Measurements from ENCODE around the gene ATXN1.

The ATXN1 gene

GRCh38 chr6:16687045-16687444 lies 74.2 kb downstream of the ATXN1 start:
- no peaks in the 10 kb centered on the region for H3K27me3 ChIP-seq (ENCODE audit: insufficient read depth, low read depth)
- no peak overlapping the region for H3K4me3 ChIP-seq (IDR thresholded peaks at IDR 0.05; ENCODE audit: insufficient read depth, low read depth, low read length)
- H3K4me2 ChIP-seq = 0 out of 2 replicates have a peak overlapping the region, but pooled peaks have one; percentile 26
- H3K36me3 ChIP-seq (ENCODE audit: insufficient read depth) = no peaks in the 10 kb centered on the region
- no peak for TF ChIP-seq CTCF (conservative IDR thresholded peaks at IDR 0.05; ENCODE audit: low read depth, low read length)
- no peak overlapping the region for H3K9ac ChIP-seq
- peaks cover 32% of the 10 kb centered on the region for H3K4me1 ChIP-seq (ENCODE audit: low read depth, poor library complexity, severe bottlenecking)
- H2AFZ ChIP-seq (ENCODE audit: low read depth) = no peak overlapping the region
- H3K27ac ChIP-seq = peak overlapping the region; percentile 5; the same call in 1 of the 2 replicates
- H4K20me1 ChIP-seq (ENCODE audit: insufficient read depth) = no peaks in the 10 kb centered on the region
- no peaks in the 10 kb centered on the region for H3K79me2 ChIP-seq (ENCODE audit: insufficient read depth, low read depth)

- no peak overlapping the region for H3K27ac ChIP-seq
- H4K20me1 ChIP-seq (ENCODE audit: insufficient read depth) = no peaks in the 10 kb centered on the region
- no peaks in the 10 kb centered on the region for H3K36me3 ChIP-seq (ENCODE audit: insufficient read depth)
Observed at GRCh38 chr6:16684896-16685554, 76.2 kb downstream of the ATXN1 start.

GRCh38 chr6:16684195-16684689 lies 77.0 kb downstream of the ATXN1 start:
- Histone ChIP-seq H3K36me3 (ENCODE audit: insufficient read depth) (no peaks in the 10 kb centered on the region), H2AFZ (ENCODE audit: low read depth) (no peak overlapping the region), H3K27ac (no peak overlapping the region), H3K9ac (no peak overlapping the region), H4K20me1 (ENCODE audit: insufficient read depth) (no peaks in the 10 kb centered on the region), H3K4me3 (IDR thresholded peaks at IDR 0.05; ENCODE audit: insufficient read depth, low read depth, low read length) (no peak overlapping the region), H3K4me1 (ENCODE audit: low read depth, poor library complexity, severe bottlenecking) (peaks cover 20% of the 10 kb centered on the region), H3K79me2 (ENCODE audit: insufficient read depth, low read depth) (no peaks in the 10 kb centered on the region), H3K27me3 (ENCODE audit: insufficient read depth, low read depth) (no peaks in the 10 kb centered on the region), H3K4me2 (no peak overlapping the region)
- TF ChIP-seq CTCF (conservative IDR thresholded peaks at IDR 0.05; ENCODE audit: low read depth, low read length) = no peak

More at GRCh38 chr6:16684896-16685554, 76.2 kb downstream of the ATXN1 start:
- H3K79me2 ChIP-seq (ENCODE audit: insufficient read depth, low read depth) = no peaks in the 10 kb centered on the region
- H3K4me2 ChIP-seq = no peak overlapping the region
- no peak for TF ChIP-seq CTCF (conservative IDR thresholded peaks at IDR 0.05; ENCODE audit: low read depth, low read length)
- no peak overlapping the region for H3K4me3 ChIP-seq (IDR thresholded peaks at IDR 0.05; ENCODE audit: insufficient read depth, low read depth, low read length)
- H3K4me1 ChIP-seq (ENCODE audit: low read depth, poor library complexity, severe bottlenecking) = peaks cover 20% of the 10 kb centered on the region
- no peak overlapping the region for H3K9ac ChIP-seq
- no peaks in the 10 kb centered on the region for H3K27me3 ChIP-seq (ENCODE audit: insufficient read depth, low read depth)
- no peak overlapping the region for H2AFZ ChIP-seq (ENCODE audit: low read depth)

GRCh38 chr6:16683641-16684194 lies 77.5 kb downstream of the ATXN1 start:
- Histone ChIP-seq H3K79me2 (ENCODE audit: insufficient read depth, low read depth) (no peaks in the 10 kb centered on the region), H3K4me2 (no peak overlapping the region), H3K36me3 (ENCODE audit: insufficient read depth) (no peaks in the 10 kb centered on the region), H3K27me3 (ENCODE audit: insufficient read depth, low read depth) (no peaks in the 10 kb centered on the region), H4K20me1 (ENCODE audit: insufficient read depth) (no peaks in the 10 kb centered on the region), H3K27ac (no peak overlapping the region), H3K4me3 (IDR thresholded peaks at IDR 0.05; ENCODE audit: insufficient read depth, low read depth, low read length) (no peak overlapping the region), H3K4me1 (ENCODE audit: low read depth, poor library complexity, severe bottlenecking) (peaks cover 20% of the 10 kb centered on the region), H2AFZ (ENCODE audit: low read depth) (no peak overlapping the region), H3K9ac (no peak overlapping the region)
- TF ChIP-seq CTCF (conservative IDR thresholded peaks at IDR 0.05; ENCODE audit: low read depth, low read length) = no peak

All from KMS-11 (cell line).